Mesodermal cell (in vitro differentiated cells): ENCODE data around the gene MTA3.

Source experiments
- H3K27ac ChIP-seq: 2 replicates; pipeline ENCODE4 v1.7.0; 2013; ENCODE audit warnings: mild to moderate bottlenecking, low read depth, low read length, moderate library complexity; ENCODE audit not compliant: severe bottlenecking
- H3K36me3 ChIP-seq: 2 replicates; pipeline ENCODE4 v1.7.1; 2013; ENCODE audit warnings: mild to moderate bottlenecking, low read length, moderate library complexity; ENCODE audit not compliant: control insufficient read depth, insufficient read depth
- H3K4me1 ChIP-seq: one replicate; pipeline ENCODE4 v1.7.1; 2013; ENCODE audit warnings: mild to moderate bottlenecking, low read length; ENCODE audit not compliant: insufficient read depth, control insufficient read depth, poor library complexity, severe bottlenecking
- H3K4me3 ChIP-seq: 2 replicates; pipeline ENCODE4 v1.7.0; 2013; ENCODE audit warnings: low read length, control low read depth, mild to moderate bottlenecking; ENCODE audit not compliant: insufficient read depth, poor library complexity, severe bottlenecking; ENCODE audit errors: extremely low read depth
- H3K9me3 ChIP-seq: 2 replicates; pipeline ENCODE4 v1.7.1; 2013; ENCODE audit warnings: mild to moderate bottlenecking, low read length, moderate library complexity; ENCODE audit not compliant: control insufficient read depth
- WGBS, 2 experiments: methylation state at CpG; one replicate each; pipeline ENCODE4 v1.1.5; 2013; ENCODE audit warnings: missing lambda C conversion rate in 2 of 2; ENCODE audit not compliant: insufficient coverage in 2 of 2; 5-methylcytosine and 5-hydroxymethylcytosine counted together

The MTA3 gene

DNA sequence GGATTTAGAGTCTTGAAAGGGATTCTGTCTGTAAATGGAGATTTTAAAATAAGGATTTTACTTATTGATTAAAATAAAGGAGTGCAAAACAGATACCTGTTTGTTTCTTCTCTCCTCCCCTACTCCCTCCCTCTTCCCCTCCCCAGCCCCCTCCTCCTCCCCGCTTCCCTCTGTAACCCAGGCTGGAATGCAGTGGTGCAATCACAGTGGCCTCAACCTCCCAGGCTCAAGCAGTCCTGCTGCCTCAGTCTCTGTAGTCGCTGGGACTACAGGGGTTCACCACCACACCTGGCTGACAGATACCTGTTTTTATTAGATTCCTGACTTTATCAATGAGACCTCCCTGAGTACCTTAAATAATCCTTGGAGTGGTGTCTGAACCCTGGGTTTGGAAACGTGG lies 138.4 kb downstream of the MTA3 start:
- H3K36me3 ChIP-seq, result peaks cover 52% of the 10 kb centered on the region
- no peak overlapping the region for H3K27ac ChIP-seq
- WGBS, 2 experiments, result 33 to 73% methylated on average over 1 to 2 of the region's 3 CpGs

DNA sequence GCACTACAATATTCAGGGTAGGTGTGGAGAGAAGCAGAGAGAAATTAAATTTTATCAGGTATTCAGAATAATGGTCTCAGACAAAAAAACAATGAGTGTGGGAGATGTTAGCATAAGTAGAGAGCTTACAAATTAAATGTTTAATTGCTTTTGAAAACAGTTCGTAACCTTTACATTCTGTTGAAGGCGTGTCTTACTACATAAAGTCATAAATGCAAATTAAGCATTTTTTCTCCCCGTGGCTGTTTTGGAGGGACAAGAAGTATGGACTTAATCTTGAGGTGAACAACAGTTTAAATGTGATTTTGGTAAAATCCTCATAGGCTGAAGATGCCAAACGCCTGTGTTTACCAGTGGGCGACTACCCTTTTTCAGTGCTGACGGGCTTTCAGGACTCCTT lies 139.7 kb downstream of the MTA3 start:
- no peak overlapping the region for H3K4me3 ChIP-seq
- 100% methylated on average over 1 of the region's 6 CpGs; no CpG with 5 or more reads in 1 of the 2 experiments for WGBS, 2 experiments
- no peaks in the 10 kb centered on the region for H3K4me1 ChIP-seq
- no peak overlapping the region for H3K27ac ChIP-seq
- no peaks in the 10 kb centered on the region for H3K9me3 ChIP-seq
- peaks cover 48% of the 10 kb centered on the region for H3K36me3 ChIP-seq

More for the DNA sequence above, 138.4 kb downstream of the MTA3 start:
- Histone ChIP-seq H3K9me3 (no peaks in the 10 kb centered on the region), H3K4me1 (no peaks in the 10 kb centered on the region), H3K4me3 (no peak overlapping the region)

DNA sequence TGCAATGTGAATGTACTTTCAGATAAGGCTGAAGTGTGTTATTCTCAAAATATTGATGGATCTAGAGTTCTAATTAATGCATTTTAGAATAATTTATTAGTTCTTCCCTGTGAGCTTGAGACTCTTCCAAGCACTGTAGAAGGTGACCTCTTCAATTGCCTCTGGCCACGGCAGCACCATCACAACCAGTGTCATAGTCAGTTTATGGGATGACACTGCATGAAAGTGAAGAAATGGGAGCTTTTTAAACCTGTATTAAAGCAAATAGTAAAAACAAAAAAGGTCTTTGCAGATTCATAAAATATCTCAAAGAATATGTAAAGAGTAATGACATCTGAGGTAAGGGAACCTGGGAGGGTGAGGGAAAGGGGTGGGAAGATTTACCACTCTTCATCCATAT lies 143.5 kb downstream of the MTA3 start:
- H3K9me3 ChIP-seq, result no peaks in the 10 kb centered on the region
- WGBS, 2 experiments, result 100% methylated on average over 1 of the region's 1 CpG; no CpG with 5 or more reads in 1 of the 2 experiments

DNA sequence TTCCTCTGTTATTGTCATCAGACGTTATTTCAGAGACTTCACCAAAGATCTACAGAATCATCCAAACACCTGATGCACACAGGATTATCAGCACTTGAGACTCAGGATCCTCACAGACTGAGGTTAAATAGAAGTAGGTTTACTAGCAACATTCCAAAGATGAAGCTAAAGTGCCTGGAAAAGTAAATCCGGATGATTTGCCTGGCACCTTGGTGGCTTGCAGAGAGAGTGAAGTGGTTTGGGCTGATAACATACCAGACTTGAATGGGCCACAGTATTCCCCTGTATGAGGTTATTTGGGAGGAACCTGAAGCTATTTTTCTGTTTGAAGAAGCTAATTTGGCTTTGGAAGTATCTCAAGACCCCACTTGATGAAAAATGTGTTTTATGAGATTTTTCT lies 144.5 kb downstream of the MTA3 start:
- Histone ChIP-seq H3K4me1 (no peaks in the 10 kb centered on the region), H3K4me3 (no peak overlapping the region), H3K36me3 (peaks cover 30% of the 10 kb centered on the region), H3K27ac (no peak overlapping the region), H3K9me3 (no peaks in the 10 kb centered on the region)
- WGBS, 2 experiments, result 57 to 67% methylated on average over 1 of the region's 2 CpGs

More for the DNA sequence above, 143.5 kb downstream of the MTA3 start:
- Histone ChIP-seq H3K36me3 (peaks cover 39% of the 10 kb centered on the region), H3K4me1 (no peaks in the 10 kb centered on the region), H3K27ac (no peak overlapping the region), H3K4me3 (no peak overlapping the region)

DNA sequence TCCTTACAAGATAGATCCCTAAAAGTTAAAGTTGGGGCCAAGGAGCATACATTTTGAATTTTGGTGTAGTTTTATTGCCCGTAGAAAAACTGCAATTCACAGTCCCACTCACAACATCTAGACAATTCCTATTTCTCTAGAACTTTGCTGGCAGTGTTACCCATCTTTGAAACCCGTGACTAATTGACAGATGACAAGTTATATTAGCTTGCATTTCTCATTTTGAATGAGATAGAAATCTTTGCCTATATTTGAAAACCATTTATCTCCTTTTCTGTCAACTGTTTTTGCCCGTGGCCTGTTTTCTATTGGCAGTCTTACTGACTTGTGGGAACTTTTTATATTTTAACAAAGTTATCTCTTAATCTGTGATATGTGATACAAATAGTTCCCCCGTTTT lies 145.5 kb downstream of the MTA3 start:
- H3K36me3 ChIP-seq, result peaks cover 20% of the 10 kb centered on the region
- WGBS, 2 experiments, result no CpG with 5 or more reads among the region's 4 CpGs

DNA sequence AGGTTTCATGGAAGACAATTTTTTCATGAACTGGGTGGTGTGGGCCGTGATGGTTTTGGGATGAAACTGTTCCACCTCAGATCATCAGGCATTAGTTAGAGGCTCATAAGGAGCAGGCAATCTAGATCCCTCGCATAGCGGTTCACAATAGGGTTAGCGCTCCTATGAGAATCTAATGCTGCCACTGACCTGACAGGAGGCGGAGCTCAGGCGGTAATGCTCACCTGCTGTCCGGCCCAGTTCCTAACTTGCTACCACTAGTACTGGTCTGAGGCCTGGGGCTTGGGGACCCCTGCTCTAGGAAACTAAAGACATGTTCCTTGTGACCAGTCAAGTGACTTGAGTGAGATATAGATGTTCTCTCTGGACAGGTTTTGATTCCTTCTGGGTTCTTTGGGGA lies 146.3 kb downstream of the MTA3 start:
- peaks cover 15% of the 10 kb centered on the region for H3K36me3 ChIP-seq
- H3K27ac ChIP-seq, result no peak overlapping the region
- no peaks in the 10 kb centered on the region for H3K4me1 ChIP-seq
- 89 to 93% methylated on average over 7 of the region's 7 CpGs for WGBS, 2 experiments
- no peaks in the 10 kb centered on the region for H3K9me3 ChIP-seq
- H3K4me3 ChIP-seq, result no peak overlapping the region

More for the DNA sequence above, 145.5 kb downstream of the MTA3 start:
- H3K27ac ChIP-seq, result no peak overlapping the region
- H3K4me1 ChIP-seq, result no peaks in the 10 kb centered on the region
- H3K4me3 ChIP-seq, result no peak overlapping the region
- H3K9me3 ChIP-seq, result no peaks in the 10 kb centered on the region

DNA sequence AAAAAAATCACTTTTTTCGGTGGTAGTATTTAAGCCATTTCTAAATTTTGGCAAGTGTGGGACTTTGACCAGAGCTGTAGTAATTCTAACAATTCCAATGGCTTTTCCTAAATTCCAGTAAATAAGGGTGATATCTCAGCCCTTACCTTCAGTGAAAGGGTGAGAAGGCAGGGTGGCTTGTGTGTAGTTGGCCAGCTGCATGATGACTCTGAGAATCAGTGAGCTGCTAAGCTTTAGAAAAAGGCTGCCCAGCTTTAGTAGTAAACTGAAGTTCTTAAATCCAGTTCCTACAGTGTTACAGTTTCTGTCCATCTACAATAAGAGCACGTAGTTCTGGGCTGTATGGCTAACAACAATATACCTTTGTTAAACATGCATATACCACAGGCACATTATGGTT lies 153.5 kb downstream of the MTA3 start:
- peaks cover 9% of the 10 kb centered on the region for H3K36me3 ChIP-seq
- WGBS, 2 experiments, result 83 to 100% methylated on average over 1 of the region's 2 CpGs
- H3K27ac ChIP-seq, result peak overlapping the region; percentile 86
- H3K9me3 ChIP-seq, result no peaks in the 10 kb centered on the region
- H3K4me3 ChIP-seq, result no peak overlapping the region
- peaks cover 9% of the 10 kb centered on the region for H3K4me1 ChIP-seq

DNA sequence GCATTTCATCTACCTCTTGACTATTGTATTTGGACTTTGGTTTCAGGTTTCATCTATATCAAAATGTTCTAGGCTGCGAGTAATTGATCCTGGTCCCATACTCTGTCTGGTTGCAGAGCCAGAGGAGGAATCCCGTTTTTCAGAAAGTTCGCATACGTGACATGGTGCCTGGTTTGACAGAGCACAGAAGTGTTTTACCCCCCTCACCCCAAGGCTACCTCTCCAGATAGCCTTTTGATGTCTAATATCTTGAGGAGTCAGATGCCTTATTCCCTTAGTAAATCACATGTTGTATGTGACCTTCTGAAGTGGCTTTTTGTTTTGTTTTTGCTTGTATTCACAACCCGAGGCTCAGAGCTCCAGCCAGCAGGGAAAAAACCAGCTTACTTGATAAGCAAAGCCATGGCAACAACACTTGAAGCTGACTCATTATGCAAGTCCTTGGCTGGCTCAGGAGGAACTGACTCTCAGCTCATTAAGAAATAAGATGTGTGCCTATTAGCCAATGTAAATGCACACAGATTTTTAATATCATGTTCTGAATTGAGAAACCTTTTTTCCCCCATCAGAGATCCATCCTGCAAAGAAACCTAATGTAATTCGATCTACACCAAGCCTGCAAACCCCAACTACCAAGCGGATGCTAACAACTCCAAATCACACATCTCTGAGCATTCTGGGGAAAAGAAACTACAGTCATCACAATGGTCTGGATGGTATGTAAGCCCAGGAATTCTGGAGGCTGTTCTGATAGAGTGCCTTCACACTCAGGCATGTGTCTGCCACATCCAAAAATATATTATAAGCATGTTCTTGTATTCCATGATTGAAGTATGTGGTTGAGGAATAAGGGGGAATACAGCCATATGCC lies 154.1 kb downstream of the MTA3 start:
- 47 to 63% methylated on average over 3 to 4 of the region's 7 CpGs for WGBS, 2 experiments
- Histone ChIP-seq H3K36me3 (peaks cover 9% of the 10 kb centered on the region), H3K27ac (peak overlapping the region; percentile 86), H3K4me1 (peaks cover 9% of the 10 kb centered on the region), H3K4me3 (no peak overlapping the region), H3K9me3 (no peaks in the 10 kb centered on the region)

DNA sequence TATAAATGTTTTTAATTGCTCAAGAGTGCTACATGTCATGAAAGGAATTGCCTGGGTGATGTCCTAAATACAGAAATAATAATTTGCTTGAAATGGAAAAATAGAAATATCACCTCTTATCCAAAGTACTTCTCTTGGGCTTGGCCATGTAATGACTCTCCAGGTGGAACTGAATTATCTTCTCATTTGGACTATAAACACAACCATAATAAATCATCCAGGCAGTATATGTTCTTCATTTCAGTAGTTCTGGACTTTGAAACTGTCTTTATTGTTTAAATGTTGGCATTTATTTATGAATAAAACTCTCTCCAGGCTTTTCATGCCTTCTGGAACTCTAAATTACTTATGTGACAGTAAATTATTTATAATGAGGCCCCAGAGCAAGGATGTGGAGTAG lies 155.0 kb downstream of the MTA3 start:
- Histone ChIP-seq H3K36me3 (peaks cover 9% of the 10 kb centered on the region), H3K27ac (peak overlapping the region; percentile 86), H3K4me3 (no peak overlapping the region), H3K4me1 (peaks cover 9% of the 10 kb centered on the region), H3K9me3 (no peaks in the 10 kb centered on the region)

DNA sequence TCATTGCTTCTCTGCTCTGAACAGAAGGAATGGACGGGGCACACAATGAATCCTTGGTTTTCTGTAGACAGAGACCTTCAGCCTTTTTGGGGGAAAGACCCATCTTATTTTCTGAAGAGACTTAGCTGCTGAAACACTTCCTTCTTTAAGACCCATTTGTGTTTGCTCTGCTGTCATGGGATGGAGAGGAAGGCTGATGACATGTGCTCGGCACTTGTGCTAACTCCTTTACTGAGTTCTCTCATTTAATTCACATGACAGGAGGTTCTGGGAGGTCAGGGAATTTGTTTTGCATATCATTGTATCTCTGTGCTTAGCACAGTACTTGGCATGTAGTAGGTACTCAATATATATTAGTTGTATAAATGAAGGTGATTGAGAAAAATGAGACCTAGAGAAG lies 156.5 kb downstream of the MTA3 start:
- WGBS, 2 experiments, result 90 to 100% methylated on average over 1 to 2 of the region's 2 CpGs
- Histone ChIP-seq H3K4me3 (no peak overlapping the region), H3K36me3 (peaks cover 9% of the 10 kb centered on the region)

DNA sequence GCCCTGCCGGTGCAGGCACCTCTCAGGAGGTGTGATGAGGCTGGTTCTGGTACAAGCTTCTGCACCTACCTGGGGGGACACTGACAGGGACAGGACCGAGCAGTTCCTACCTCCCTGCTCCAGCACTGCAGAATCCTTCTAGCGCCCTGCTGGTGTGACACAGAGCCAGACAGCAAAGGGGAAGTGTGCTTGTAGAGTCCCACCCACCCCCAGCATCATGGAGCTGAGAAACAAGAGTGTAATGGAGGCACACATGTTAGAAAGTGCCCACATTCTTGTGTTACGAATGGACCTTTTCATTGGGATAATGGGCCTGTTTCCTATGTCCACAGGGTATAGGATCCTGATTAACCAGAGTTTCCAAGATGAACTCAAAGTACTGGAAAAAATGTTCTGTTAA lies 157.2 kb downstream of the MTA3 start:
- Histone ChIP-seq H3K4me3 (no peak overlapping the region), H3K4me1 (peaks cover 9% of the 10 kb centered on the region), H3K9me3 (peaks cover 13% of the 10 kb centered on the region), H3K27ac (no peak overlapping the region), H3K36me3 (peaks cover 9% of the 10 kb centered on the region)
- WGBS, 2 experiments, result 43 to 55% methylated on average over 2 to 3 of the region's 4 CpGs

More for the DNA sequence above, 156.5 kb downstream of the MTA3 start:
- peaks cover 9% of the 10 kb centered on the region for H3K4me1 ChIP-seq
- peaks cover 8% of the 10 kb centered on the region for H3K9me3 ChIP-seq
- no peak overlapping the region for H3K27ac ChIP-seq
